HepG2 (cell line): Measurements from ENCODE around the gene KIF24. TPM values are rescaled to one million over a fixed set of nuclear protein-coding genes. Genes with fewer than 3 reads are reported as not detected.

Experiments
- ASH2L ChIP-seq: fragments of 300-600, 200-600 bp; sonication (generic); IDR thresholded peaks from 2 replicates; pipeline ENCODE4 v1.7.0; 2017; ENCODE audit warnings: low read depth, mild to moderate bottlenecking, moderate library complexity, mixed read lengths, low read length; ENCODE audit not compliant: insufficient read length
- ATF7 ChIP-seq, 2 experiments: fragments of 450-650 bp in 1 of 2; sonication (generic) in 1 of 2; formaldehyde crosslinking in 1 of 2; IDR thresholded peaks; 2 replicates each; pipeline versions ENCODE4 v1.4.0 to v1.6.1; 2016 to 2020; ENCODE audit warnings: antibody characterized with exemption in 1 of 2, mild to moderate bottlenecking in 1 of 2, missing genetic modification reagents in 1 of 2
- FOXA3 ChIP-seq: IDR thresholded peaks from 2 replicates; pipeline ENCODE4 v1.6.1; 2016; ENCODE audit warnings: missing genetic modification reagents, missing compliant biosample characterization
- KAT7 ChIP-seq: IDR thresholded peaks from 2 replicates; pipeline ENCODE4 v1.6.1; 2018; ENCODE audit warnings: borderline replicate concordance, missing compliant biosample characterization
- KDM1A ChIP-seq: IDR thresholded peaks from 2 replicates; pipeline ENCODE4 v1.6.1; 2016; ENCODE audit warnings: missing compliant biosample characterization
- KDM2A ChIP-seq: sonication (generic); formaldehyde crosslinking; IDR thresholded peaks from 2 replicates; pipeline ENCODE4 v1.4.0; 2020; ENCODE audit warnings: low read depth, missing genetic modification reagents, borderline replicate concordance
- KDM6A ChIP-seq: IDR thresholded peaks from 2 replicates; pipeline ENCODE4 v1.6.1; 2016; ENCODE audit warnings: low read depth
- KLF12 ChIP-seq: sonication (generic); formaldehyde crosslinking; IDR thresholded peaks from 2 replicates; pipeline ENCODE4 v1.4.0; 2020; ENCODE audit warnings: missing genetic modification reagents, borderline replicate concordance
- KLF13 ChIP-seq: sonication (generic); formaldehyde crosslinking; IDR thresholded peaks from 2 replicates; pipeline ENCODE4 v1.4.0; 2020; ENCODE audit warnings: mild to moderate bottlenecking, missing genetic modification reagents
- KMT2A ChIP-seq: sonication (generic); formaldehyde crosslinking; IDR thresholded peaks from 2 replicates; pipeline ENCODE4 v1.4.0; 2020; ENCODE audit warnings: missing genetic modification reagents
- MAFK ChIP-seq, 2 experiments: IDR thresholded peaks in 1 of 2; conservative IDR thresholded peaks in 1 of 2; 2 replicates each; pipeline ENCODE4 v1.6.1; 2011; ENCODE audit warnings: improper control_type of control experiment in 2 of 2, low read length in 2 of 2
- NFRKB ChIP-seq: fragments of 450-650 bp; IDR thresholded peaks from 2 replicates; pipeline ENCODE4 v1.6.1; 2017
- NRL ChIP-seq: sonication (generic); formaldehyde crosslinking; IDR thresholded peaks from 2 replicates; pipeline ENCODE4 v1.5.0; 2020; ENCODE audit warnings: missing genetic modification reagents, mild to moderate bottlenecking, moderate library complexity, borderline replicate concordance
- SATB2 ChIP-seq: sonication (generic); formaldehyde crosslinking; IDR thresholded peaks from 2 replicates; pipeline ENCODE4 v1.5.0; 2020; ENCODE audit warnings: missing genetic modification reagents
- STAG1 ChIP-seq: sonication (generic); formaldehyde crosslinking; IDR thresholded peaks from 2 replicates; pipeline ENCODE4 v1.4.0; 2020; ENCODE audit warnings: missing genetic modification reagents
- TRIM24 ChIP-seq: sonication (generic); formaldehyde crosslinking; IDR thresholded peaks from 2 replicates; pipeline ENCODE4 v1.8.0; 2022; ENCODE audit warnings: mild to moderate bottlenecking, missing genetic modification reagents
- XBP1 ChIP-seq: sonication (generic); formaldehyde crosslinking; IDR thresholded peaks from 2 replicates; pipeline ENCODE4 v1.5.0; 2020; ENCODE audit warnings: missing genetic modification reagents
- ZKSCAN8 ChIP-seq: IDR thresholded peaks from 2 replicates; pipeline ENCODE4 v1.6.1; 2016; ENCODE audit warnings: borderline replicate concordance, missing genetic modification reagents, missing compliant biosample characterization
- ZMYM4 ChIP-seq: sonication (generic); formaldehyde crosslinking; IDR thresholded peaks from 2 replicates; pipeline ENCODE4 v1.8.1; 2023; ENCODE audit warnings: mild to moderate bottlenecking, missing genetic modification reagents
- ZNF180 ChIP-seq: sonication (generic); formaldehyde crosslinking; IDR thresholded peaks from 2 replicates; pipeline ENCODE4 v1.4.0; 2020; ENCODE audit warnings: low read depth, missing genetic modification reagents, borderline replicate concordance
- ZNF276 ChIP-seq: sonication (generic); formaldehyde crosslinking; IDR thresholded peaks from 2 replicates; pipeline ENCODE4 v1.4.0; 2020; ENCODE audit warnings: mild to moderate bottlenecking, low read depth, missing genetic modification reagents
- ZNF296 ChIP-seq: sonication (generic); formaldehyde crosslinking; conservative IDR thresholded peaks from 2 replicates; pipeline ENCODE4 v1.5.0; 2020; ENCODE audit warnings: mild to moderate bottlenecking, missing genetic modification reagents
- ZNF34 ChIP-seq: sonication (generic); formaldehyde crosslinking; IDR thresholded peaks from 2 replicates; pipeline ENCODE4 v1.4.0; 2020; ENCODE audit warnings: mild to moderate bottlenecking, missing genetic modification reagents, borderline replicate concordance
- ZNF343 ChIP-seq: sonication (generic); formaldehyde crosslinking; IDR thresholded peaks from 2 replicates; pipeline ENCODE4 v1.4.0; 2020; ENCODE audit warnings: mild to moderate bottlenecking, missing genetic modification reagents
- ZNF430 ChIP-seq: sonication (generic); formaldehyde crosslinking; IDR thresholded peaks from 2 replicates; pipeline ENCODE4 v1.9.0; 2021; ENCODE audit warnings: mild to moderate bottlenecking, missing genetic modification reagents
- ZNF460 ChIP-seq: sonication (generic); formaldehyde crosslinking; IDR thresholded peaks from 2 replicates; pipeline ENCODE4 v1.5.1; 2020; ENCODE audit warnings: missing genetic modification reagents, mild to moderate bottlenecking, borderline replicate concordance
- ZNF496 ChIP-seq: sonication (generic); formaldehyde crosslinking; IDR thresholded peaks from 2 replicates; pipeline ENCODE4 v1.8.1; 2023; ENCODE audit warnings: mild to moderate bottlenecking, moderate library complexity, missing genetic modification reagents; ENCODE audit not compliant: insufficient replicate concordance
- ZNF546 ChIP-seq: sonication (generic); formaldehyde crosslinking; conservative IDR thresholded peaks from 2 replicates; pipeline ENCODE4 v1.8.1; 2023; ENCODE audit warnings: mild to moderate bottlenecking, missing genetic modification reagents
- ZNF644 ChIP-seq: IDR thresholded peaks from 2 replicates; pipeline ENCODE4 v1.6.1; 2016; ENCODE audit warnings: low read depth
- ZNF746 ChIP-seq: sonication (generic); formaldehyde crosslinking; IDR thresholded peaks from 2 replicates; pipeline ENCODE4 v1.8.0; 2022; ENCODE audit warnings: mild to moderate bottlenecking, missing genetic modification reagents
- polyA plus RNA-seq, 8 experiments: library from polyadenylated mRNA; depleted of rRNA in 3 of 8; stranded (reverse) in 7 of 8; unstranded in 1 of 8; fragments of >200 nt; fragmentation: Illumina TruSeq in 4 of 8; extraction: Trizol in 4 of 8; gene quantifications; 2 replicates each; pipeline versions ENCODE4 v1.2.1 to v1.2.3, GENCODE V29; 2011 to 2016; ENCODE audit warnings: low read depth in 4 of 8, missing spikeins in 1 of 8, mixed read lengths in 1 of 8; ENCODE audit not compliant: insufficient read depth in 1 of 8
- total RNA-seq, 5 experiments: library from RNA; depleted of rRNA; stranded (reverse); fragments of >200 nt; fragmentation: Illumina TruSeq; extraction: Trizol; gene quantifications; 2 replicates each; pipeline ENCODE4 v1.2.3, GENCODE V29; 2016; ENCODE audit warnings: low read depth in 1 of 5

Gene KIF24
- total and polyA plus RNA-seq, 2 of the 13 experiments (the other 11 are each of a cell fraction or from before 2014, with no cell fraction given): 1.1 to 3.0 TPM

- TF ChIP-seq KMT2A (no peak), ATF7 (IDR thresholded peaks at IDR 0.05) (no peak), ATF7 (CRISPR knock-in tag; IDR thresholded peaks at IDR 0.05) (no peak), ZNF296 (CRISPR knock-in tag) (no peak), NFRKB (no peak), ZNF430 (no peak), KDM2A (CRISPR knock-in tag) (no peak), ZNF276 (CRISPR knock-in tag) (no peak), ZNF496 (CRISPR knock-in tag) (no peak), STAG1 (CRISPR knock-in tag) (no peak), KAT7 (CRISPR knock-in tag) (no peak), FOXA3 (CRISPR knock-in tag) (no peak), ZMYM4 (no peak), TRIM24 (CRISPR knock-in tag) (no peak), ZNF460 (CRISPR knock-in tag) (peak; percentile 42; the same call in 1 of the 2 replicates), ZNF546 (CRISPR knock-in tag) (no peak), XBP1 (CRISPR knock-in tag) (no peak), KLF12 (CRISPR knock-in tag) (no peak), ZKSCAN8 (CRISPR knock-in tag) (no peak), ZNF644 (CRISPR knock-in tag) (no peak), KDM1A (CRISPR knock-in tag) (no peak), ZNF34 (CRISPR knock-in tag) (no peak), ASH2L (peak; percentile 12), KLF13 (no peak), SATB2 (CRISPR knock-in tag) (no peak), KDM6A (no peak), NRL (CRISPR knock-in tag) (no peak), MAFK (conservative IDR thresholded peaks at IDR 0.05 in 1 of 2, IDR thresholded peaks at IDR 0.05 in 1 of 2; ENCODE audit: low read length in 2 of 2) (no peak), ZNF343 (0 out of 2 replicates have a peak, but pooled peaks have one; percentile 43), ZNF180 (CRISPR knock-in tag) (no peak), ZNF746 (CRISPR knock-in tag) (no peak)
These were observed 18.1 kb upstream of the KIF24 start (continued) for GRCh38 chr9:34346873-34347799.
